ENCODE data around the gene SMYD3.

SMYD3 gene

GRCh38 chr1:246462986-246463385 lies 44.1 kb downstream of the SMYD3 start:
- Histone ChIP-seq H3K36me3 (ENCODE audit: control insufficient read depth, low read length) (no peaks in the 10 kb centered on the region), H3K9me3 (ENCODE audit: control insufficient read depth, insufficient read depth, low read length) (no peaks in the 10 kb centered on the region), H3K4me1 (ENCODE audit: control insufficient read depth, low read length) (peaks cover 19% of the 10 kb centered on the region), H3K9me2 (replicated peaks; ENCODE audit: control insufficient read depth, low read length) (no peaks in the 10 kb centered on the region), H3F3A (ENCODE audit: control insufficient read depth, insufficient read depth) (0 out of 2 replicates have a peak, but pooled peaks cover 2% of the 10 kb centered on the region), H3K4me3 (ENCODE audit: low read length) (no peak overlapping the region), H3K79me2 (ENCODE audit: control insufficient read depth, low read length) (peaks cover 17% of the 10 kb centered on the region), H3K27ac (ENCODE audit: low read depth, low read length) (no peak overlapping the region), H3K27me3 (ENCODE audit: control insufficient read depth, low read length) (no peaks in the 10 kb centered on the region), H4K20me1 (ENCODE audit: control insufficient read depth, insufficient read depth, low read depth, low read length) (no peaks in the 10 kb centered on the region), H3K4me2 (ENCODE audit: low read length) (no peak overlapping the region)
- TF ChIP-seq, protein P1, sequence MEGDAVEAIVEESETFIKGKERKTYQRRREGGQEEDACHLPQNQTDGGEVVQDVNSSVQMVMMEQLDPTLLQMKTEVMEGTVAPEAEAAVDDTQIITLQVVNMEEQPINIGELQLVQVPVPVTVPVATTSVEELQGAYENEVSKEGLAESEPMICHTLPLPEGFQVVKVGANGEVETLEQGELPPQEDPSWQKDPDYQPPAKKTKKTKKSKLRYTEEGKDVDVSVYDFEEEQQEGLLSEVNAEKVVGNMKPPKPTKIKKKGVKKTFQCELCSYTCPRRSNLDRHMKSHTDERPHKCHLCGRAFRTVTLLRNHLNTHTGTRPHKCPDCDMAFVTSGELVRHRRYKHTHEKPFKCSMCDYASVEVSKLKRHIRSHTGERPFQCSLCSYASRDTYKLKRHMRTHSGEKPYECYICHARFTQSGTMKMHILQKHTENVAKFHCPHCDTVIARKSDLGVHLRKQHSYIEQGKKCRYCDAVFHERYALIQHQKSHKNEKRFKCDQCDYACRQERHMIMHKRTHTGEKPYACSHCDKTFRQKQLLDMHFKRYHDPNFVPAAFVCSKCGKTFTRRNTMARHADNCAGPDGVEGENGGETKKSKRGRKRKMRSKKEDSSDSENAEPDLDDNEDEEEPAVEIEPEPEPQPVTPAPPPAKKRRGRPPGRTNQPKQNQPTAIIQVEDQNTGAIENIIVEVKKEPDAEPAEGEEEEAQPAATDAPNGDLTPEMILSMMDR (IDR thresholded peaks at IDR 0.05; ENCODE audit: low read depth, low read length, poor library complexity, severe bottlenecking): no peak
- TF ChIP-seq EZH2phosphoT487 (IDR thresholded peaks at IDR 0.05; ENCODE audit: borderline replicate concordance, low read length): no peak

DNA sequence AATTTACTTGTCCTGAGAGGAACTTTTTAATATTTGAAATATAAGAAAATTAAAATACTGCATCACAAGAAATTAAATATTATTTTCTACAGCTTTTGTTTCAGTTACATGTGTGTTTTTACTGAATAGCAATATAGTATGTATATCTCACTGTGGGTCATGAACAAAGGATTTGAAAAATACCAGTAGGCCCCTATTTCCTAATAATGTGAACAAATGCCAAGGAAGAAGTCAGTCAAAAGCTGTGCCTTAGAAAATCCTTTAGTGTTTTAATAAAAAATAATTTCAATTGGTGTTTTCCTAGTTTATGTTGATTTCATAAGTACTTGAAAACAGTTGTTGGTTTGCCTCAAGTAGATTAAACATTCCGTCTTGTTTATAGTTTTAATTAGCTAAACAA lies 46.7 kb downstream of the SMYD3 start:
- Histone ChIP-seq H4K20me1 (ENCODE audit: control insufficient read depth, insufficient read depth, low read depth, low read length) (no peaks in the 10 kb centered on the region), H3K9me2 (replicated peaks; ENCODE audit: control insufficient read depth, low read length) (no peaks in the 10 kb centered on the region), H3K9me3 (ENCODE audit: control insufficient read depth, insufficient read depth, low read length) (no peaks in the 10 kb centered on the region), H3K79me2 (ENCODE audit: control insufficient read depth, low read length) (peaks cover 29% of the 10 kb centered on the region), H3K27me3 (ENCODE audit: control insufficient read depth, low read length) (no peaks in the 10 kb centered on the region), H3F3A (ENCODE audit: control insufficient read depth, insufficient read depth) (0 out of 2 replicates have a peak, but pooled peaks cover 2% of the 10 kb centered on the region), H3K27ac (ENCODE audit: low read depth, low read length) (no peak overlapping the region), H3K4me3 (ENCODE audit: low read length) (no peak overlapping the region), H3K4me1 (ENCODE audit: control insufficient read depth, low read length) (peaks cover 23% of the 10 kb centered on the region), H3K4me2 (ENCODE audit: low read length) (no peak overlapping the region), H3K36me3 (ENCODE audit: control insufficient read depth, low read length) (no peaks in the 10 kb centered on the region)
- TF ChIP-seq, protein P1 (IDR thresholded peaks at IDR 0.05; ENCODE audit: low read depth, low read length, poor library complexity, severe bottlenecking): no peak
- no peak for TF ChIP-seq EZH2phosphoT487 (IDR thresholded peaks at IDR 0.05; ENCODE audit: borderline replicate concordance, low read length)

GRCh38 chr1:246459221-246459620 lies 47.9 kb downstream of the SMYD3 start:
- TF ChIP-seq, protein P1 (IDR thresholded peaks at IDR 0.05; ENCODE audit: low read depth, low read length, poor library complexity, severe bottlenecking): no peak
- TF ChIP-seq EZH2phosphoT487 (IDR thresholded peaks at IDR 0.05; ENCODE audit: borderline replicate concordance, low read length): no peak
- Histone ChIP-seq H3F3A (ENCODE audit: control insufficient read depth, insufficient read depth) (0 out of 2 replicates have a peak, but pooled peaks cover 2% of the 10 kb centered on the region), H4K20me1 (ENCODE audit: control insufficient read depth, insufficient read depth, low read depth, low read length) (no peaks in the 10 kb centered on the region), H3K36me3 (ENCODE audit: control insufficient read depth, low read length) (no peaks in the 10 kb centered on the region), H3K4me3 (ENCODE audit: low read length) (no peak overlapping the region), H3K9me3 (ENCODE audit: control insufficient read depth, insufficient read depth, low read length) (no peaks in the 10 kb centered on the region), H3K4me1 (ENCODE audit: control insufficient read depth, low read length) (peaks cover 31% of the 10 kb centered on the region), H3K79me2 (ENCODE audit: control insufficient read depth, low read length) (peaks cover 30% of the 10 kb centered on the region), H3K9me2 (replicated peaks; ENCODE audit: control insufficient read depth, low read length) (no peaks in the 10 kb centered on the region), H3K27me3 (ENCODE audit: control insufficient read depth, low read length) (no peaks in the 10 kb centered on the region), H3K27ac (ENCODE audit: low read depth, low read length) (no peak overlapping the region), H3K4me2 (ENCODE audit: low read length) (no peak overlapping the region)

Data from DOHH2 (cell line).